ENCODE measurements around the gene OSBPL7. TPM values are rescaled to one million over a fixed set of nuclear protein-coding genes. Genes with fewer than 3 reads are reported as not detected.

OSBPL7 gene
- total and polyA plus RNA-seq, 2 of the 13 experiments (the other 11 are each of a cell fraction or from before 2014, with no cell fraction given) = 4.7 to 6.6 TPM

DNA sequence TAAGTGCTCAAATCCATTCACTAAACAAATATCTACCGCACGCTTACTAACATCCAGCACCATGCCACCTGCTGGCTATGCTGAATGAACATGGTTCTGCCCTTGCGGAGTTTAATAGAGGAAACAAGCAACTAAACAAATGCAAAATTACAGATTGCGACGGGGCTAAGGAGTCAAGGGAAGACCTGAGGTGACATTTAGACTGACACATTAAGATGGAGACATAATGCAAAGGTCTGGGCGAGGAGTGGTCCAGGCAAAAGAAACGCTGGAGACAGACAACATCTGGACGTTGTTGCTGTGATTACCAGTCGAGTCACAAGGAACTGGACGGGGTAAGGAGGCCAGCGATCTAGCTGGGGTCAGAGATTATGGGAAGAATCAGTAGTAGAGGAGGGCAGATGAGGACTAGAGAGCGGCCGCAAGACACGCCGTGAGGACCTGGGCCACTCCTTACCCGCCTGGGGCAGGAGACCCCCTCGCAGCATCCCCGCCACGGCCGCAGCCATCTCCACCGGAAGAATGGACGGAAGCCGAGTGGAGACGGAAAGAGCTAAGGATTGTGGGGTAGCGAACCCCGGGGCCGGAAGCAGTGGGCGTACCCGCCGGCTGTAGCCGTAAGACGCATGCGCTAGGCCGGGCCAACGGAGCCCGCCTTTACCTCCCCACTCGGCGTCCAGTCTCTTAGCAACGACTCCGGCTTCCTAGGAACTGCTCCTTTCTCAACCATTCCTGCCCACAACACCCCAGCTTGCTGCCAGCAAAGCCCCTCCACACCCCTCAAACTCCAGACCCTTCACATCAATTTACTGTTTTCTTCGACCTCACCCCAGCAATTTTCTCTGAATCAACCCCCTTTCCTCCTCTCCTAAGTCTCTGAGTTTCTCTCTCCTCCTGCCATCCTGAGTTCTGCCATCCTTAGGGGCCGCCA is 9.7 kb upstream of the OSBPL7 start, which contains the start of the genes LRRC46 and MRPL10 (continued):
- TF ChIP-seq, protein P1, sequence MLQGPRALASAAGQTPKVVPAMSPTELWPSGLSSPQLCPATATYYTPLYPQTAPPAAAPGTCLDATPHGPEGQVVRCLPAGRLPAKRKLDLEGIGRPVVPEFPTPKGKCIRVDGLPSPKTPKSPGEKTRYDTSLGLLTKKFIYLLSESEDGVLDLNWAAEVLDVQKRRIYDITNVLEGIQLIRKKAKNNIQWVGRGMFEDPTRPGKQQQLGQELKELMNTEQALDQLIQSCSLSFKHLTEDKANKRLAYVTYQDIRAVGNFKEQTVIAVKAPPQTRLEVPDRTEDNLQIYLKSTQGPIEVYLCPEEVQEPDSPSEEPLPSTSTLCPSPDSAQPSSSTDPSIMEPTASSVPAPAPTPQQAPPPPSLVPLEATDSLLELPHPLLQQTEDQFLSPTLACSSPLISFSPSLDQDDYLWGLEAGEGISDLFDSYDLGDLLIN (CRISPR knock-in tag; IDR thresholded peaks at IDR 0.05; ENCODE audit: borderline replicate concordance) = no peak
- TF ChIP-seq, protein P2, sequence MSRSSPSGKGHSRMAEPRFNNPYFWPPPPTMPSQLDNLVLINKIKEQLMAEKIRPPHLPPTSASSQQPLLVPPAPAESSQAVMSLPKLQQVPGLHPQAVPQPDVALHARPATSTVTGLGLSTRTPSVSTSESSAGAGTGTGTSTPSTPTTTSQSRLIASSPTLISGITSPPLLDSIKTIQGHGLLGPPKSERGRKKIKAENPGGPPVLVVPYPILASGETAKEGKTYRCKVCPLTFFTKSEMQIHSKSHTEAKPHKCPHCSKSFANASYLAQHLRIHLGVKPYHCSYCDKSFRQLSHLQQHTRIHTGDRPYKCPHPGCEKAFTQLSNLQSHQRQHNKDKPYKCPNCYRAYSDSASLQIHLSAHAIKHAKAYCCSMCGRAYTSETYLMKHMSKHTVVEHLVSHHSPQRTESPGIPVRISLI (CRISPR knock-in tag; IDR thresholded peaks at IDR 0.05; ENCODE audit: borderline replicate concordance) = no peak
- TF ChIP-seq ZIK1 (CRISPR knock-in tag; IDR thresholded peaks at IDR 0.05; ENCODE audit: borderline replicate concordance, low read depth) = peak; percentile 29; the same call in 1 of the 2 replicates
- TF ChIP-seq, protein P3, sequence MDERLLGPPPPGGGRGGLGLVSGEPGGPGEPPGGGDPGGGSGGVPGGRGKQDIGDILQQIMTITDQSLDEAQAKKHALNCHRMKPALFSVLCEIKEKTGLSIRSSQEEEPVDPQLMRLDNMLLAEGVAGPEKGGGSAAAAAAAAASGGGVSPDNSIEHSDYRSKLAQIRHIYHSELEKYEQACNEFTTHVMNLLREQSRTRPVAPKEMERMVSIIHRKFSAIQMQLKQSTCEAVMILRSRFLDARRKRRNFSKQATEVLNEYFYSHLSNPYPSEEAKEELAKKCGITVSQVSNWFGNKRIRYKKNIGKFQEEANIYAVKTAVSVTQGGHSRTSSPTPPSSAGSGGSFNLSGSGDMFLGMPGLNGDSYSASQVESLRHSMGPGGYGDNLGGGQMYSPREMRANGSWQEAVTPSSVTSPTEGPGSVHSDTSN (CRISPR knock-in tag; IDR thresholded peaks at IDR 0.05) = no peak
- TF ChIP-seq ZNF274 (CRISPR knock-in tag; IDR thresholded peaks at IDR 0.05) = peak; percentile 84; the same call in 1 of the 2 replicates
- TF ChIP-seq, protein P4, sequence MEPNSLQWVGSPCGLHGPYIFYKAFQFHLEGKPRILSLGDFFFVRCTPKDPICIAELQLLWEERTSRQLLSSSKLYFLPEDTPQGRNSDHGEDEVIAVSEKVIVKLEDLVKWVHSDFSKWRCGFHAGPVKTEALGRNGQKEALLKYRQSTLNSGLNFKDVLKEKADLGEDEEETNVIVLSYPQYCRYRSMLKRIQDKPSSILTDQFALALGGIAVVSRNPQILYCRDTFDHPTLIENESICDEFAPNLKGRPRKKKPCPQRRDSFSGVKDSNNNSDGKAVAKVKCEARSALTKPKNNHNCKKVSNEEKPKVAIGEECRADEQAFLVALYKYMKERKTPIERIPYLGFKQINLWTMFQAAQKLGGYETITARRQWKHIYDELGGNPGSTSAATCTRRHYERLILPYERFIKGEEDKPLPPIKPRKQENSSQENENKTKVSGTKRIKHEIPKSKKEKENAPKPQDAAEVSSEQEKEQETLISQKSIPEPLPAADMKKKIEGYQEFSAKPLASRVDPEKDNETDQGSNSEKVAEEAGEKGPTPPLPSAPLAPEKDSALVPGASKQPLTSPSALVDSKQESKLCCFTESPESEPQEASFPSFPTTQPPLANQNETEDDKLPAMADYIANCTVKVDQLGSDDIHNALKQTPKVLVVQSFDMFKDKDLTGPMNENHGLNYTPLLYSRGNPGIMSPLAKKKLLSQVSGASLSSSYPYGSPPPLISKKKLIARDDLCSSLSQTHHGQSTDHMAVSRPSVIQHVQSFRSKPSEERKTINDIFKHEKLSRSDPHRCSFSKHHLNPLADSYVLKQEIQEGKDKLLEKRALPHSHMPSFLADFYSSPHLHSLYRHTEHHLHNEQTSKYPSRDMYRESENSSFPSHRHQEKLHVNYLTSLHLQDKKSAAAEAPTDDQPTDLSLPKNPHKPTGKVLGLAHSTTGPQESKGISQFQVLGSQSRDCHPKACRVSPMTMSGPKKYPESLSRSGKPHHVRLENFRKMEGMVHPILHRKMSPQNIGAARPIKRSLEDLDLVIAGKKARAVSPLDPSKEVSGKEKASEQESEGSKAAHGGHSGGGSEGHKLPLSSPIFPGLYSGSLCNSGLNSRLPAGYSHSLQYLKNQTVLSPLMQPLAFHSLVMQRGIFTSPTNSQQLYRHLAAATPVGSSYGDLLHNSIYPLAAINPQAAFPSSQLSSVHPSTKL (CRISPR knock-in tag; IDR thresholded peaks at IDR 0.05) = peak; percentile 42
- TF ChIP-seq, protein P5, sequence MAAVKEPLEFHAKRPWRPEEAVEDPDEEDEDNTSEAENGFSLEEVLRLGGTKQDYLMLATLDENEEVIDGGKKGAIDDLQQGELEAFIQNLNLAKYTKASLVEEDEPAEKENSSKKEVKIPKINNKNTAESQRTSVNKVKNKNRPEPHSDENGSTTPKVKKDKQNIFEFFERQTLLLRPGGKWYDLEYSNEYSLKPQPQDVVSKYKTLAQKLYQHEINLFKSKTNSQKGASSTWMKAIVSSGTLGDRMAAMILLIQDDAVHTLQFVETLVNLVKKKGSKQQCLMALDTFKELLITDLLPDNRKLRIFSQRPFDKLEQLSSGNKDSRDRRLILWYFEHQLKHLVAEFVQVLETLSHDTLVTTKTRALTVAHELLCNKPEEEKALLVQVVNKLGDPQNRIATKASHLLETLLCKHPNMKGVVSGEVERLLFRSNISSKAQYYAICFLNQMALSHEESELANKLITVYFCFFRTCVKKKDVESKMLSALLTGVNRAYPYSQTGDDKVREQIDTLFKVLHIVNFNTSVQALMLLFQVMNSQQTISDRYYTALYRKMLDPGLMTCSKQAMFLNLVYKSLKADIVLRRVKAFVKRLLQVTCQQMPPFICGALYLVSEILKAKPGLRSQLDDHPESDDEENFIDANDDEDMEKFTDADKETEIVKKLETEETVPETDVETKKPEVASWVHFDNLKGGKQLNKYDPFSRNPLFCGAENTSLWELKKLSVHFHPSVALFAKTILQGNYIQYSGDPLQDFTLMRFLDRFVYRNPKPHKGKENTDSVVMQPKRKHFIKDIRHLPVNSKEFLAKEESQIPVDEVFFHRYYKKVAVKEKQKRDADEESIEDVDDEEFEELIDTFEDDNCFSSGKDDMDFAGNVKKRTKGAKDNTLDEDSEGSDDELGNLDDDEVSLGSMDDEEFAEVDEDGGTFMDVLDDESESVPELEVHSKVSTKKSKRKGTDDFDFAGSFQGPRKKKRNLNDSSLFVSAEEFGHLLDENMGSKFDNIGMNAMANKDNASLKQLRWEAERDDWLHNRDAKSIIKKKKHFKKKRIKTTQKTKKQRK (IDR thresholded peaks at IDR 0.05; ENCODE audit: low read length) = no peak
- TF ChIP-seq, protein P6, sequence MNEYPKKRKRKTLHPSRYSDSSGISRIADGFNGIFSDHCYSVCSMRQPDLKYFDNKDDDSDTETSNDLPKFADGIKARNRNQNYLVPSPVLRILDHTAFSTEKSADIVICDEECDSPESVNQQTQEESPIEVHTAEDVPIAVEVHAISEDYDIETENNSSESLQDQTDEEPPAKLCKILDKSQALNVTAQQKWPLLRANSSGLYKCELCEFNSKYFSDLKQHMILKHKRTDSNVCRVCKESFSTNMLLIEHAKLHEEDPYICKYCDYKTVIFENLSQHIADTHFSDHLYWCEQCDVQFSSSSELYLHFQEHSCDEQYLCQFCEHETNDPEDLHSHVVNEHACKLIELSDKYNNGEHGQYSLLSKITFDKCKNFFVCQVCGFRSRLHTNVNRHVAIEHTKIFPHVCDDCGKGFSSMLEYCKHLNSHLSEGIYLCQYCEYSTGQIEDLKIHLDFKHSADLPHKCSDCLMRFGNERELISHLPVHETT (CRISPR knock-in tag; conservative IDR thresholded peaks at IDR 0.05) = peak; percentile 92
- no peak for TF ChIP-seq STAG1 (CRISPR knock-in tag; IDR thresholded peaks at IDR 0.05)
- TF ChIP-seq MED1 (CRISPR knock-in tag; IDR thresholded peaks at IDR 0.05) = peak; percentile 53; the same call in 1 of the 2 replicates
- TF ChIP-seq, protein P7, sequence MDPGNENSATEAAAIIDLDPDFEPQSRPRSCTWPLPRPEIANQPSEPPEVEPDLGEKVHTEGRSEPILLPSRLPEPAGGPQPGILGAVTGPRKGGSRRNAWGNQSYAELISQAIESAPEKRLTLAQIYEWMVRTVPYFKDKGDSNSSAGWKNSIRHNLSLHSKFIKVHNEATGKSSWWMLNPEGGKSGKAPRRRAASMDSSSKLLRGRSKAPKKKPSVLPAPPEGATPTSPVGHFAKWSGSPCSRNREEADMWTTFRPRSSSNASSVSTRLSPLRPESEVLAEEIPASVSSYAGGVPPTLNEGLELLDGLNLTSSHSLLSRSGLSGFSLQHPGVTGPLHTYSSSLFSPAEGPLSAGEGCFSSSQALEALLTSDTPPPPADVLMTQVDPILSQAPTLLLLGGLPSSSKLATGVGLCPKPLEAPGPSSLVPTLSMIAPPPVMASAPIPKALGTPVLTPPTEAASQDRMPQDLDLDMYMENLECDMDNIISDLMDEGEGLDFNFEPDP (CRISPR knock-in tag; conservative IDR thresholded peaks at IDR 0.05) = no peak
- TF ChIP-seq MATR3 (CRISPR knock-in tag; IDR thresholded peaks at IDR 0.05) = no peak
- peak; percentile 88; the same call in 1 of the 2 replicates for TF ChIP-seq ZSCAN21 (CRISPR knock-in tag; IDR thresholded peaks at IDR 0.05; ENCODE audit: borderline replicate concordance)

Data from HepG2 (cell line).